Activated CD4-positive, CD25-positive, alpha-beta regulatory T cell treated with anti-CD3 and anti-CD28 coated beads, Interleukin-2, amount 50 U/mL, for 16 hours (primary cell): ENCODE results near the gene THTPA.
"Not testable (repeated sequence)": the region's sequence is repeated elsewhere in the genome, so short reads cannot be mapped to it uniquely, and the experiment has no call there.

ENCODE experiments used
- DNase-seq: peaks from one replicate; pipeline ENCODE4 v3.0.0-alpha.2; 2020; ENCODE audit warnings: low read depth, low spot score

THTPA gene

GRCh38 chr14:23533652-23534435 lies 22.2 kb upstream of the THTPA start:
- no peak for DNase-seq

GRCh38 chr14:23535943-23536342 lies 20.1 kb upstream of the THTPA start:
- no peak for DNase-seq

GRCh38 chr14:23536494-23536893 lies 19.6 kb upstream of the THTPA start:
- no peak for DNase-seq

- DNase-seq, result not testable (repeated sequence)
Measured at GRCh38 chr14:23536906-23537305, 19.2 kb upstream of the THTPA start.

GRCh38 chr14:23537351-23538049 lies 18.6 kb upstream of the THTPA start:
- DNase-seq, result no peak

- no peak for DNase-seq
Measured at GRCh38 chr14:23538050-23538718, 17.9 kb upstream of the THTPA start.

GRCh38 chr14:23538785-23539184 lies 17.3 kb upstream of the THTPA start:
- DNase-seq, result no peak

GRCh38 chr14:23539248-23540140 lies 16.6 kb upstream of the THTPA start:
- DNase-seq, result peak; percentile 6

GRCh38 chr14:23540141-23540469 lies 16.0 kb upstream of the THTPA start:
- DNase-seq, result no peak

GRCh38 chr14:23542261-23542660 lies 13.8 kb upstream of the THTPA start:
- no peak for DNase-seq

- no peak for DNase-seq
Measured at GRCh38 chr14:23543403-23543802, 12.7 kb upstream of the THTPA start.

GRCh38 chr14:23544511-23545447 lies 11.3 kb upstream of the THTPA start:
- DNase-seq, result no peak

GRCh38 chr14:23545740-23546365 lies 10.2 kb upstream of the THTPA start:
- no peak for DNase-seq

- no peak for DNase-seq
Measured at GRCh38 chr14:23546450-23547035, 9.5 kb upstream of the THTPA start.

GRCh38 chr14:23547924-23548323 lies 8.1 kb upstream of the THTPA start:
- no peak for DNase-seq

GRCh38 chr14:23548351-23549318 lies 7.4 kb upstream of the THTPA start:
- DNase-seq, result no peak

GRCh38 chr14:23550131-23550811 lies 5.8 kb upstream of the THTPA start:
- DNase-seq, result no peak

- DNase-seq, result no peak
Measured at GRCh38 chr14:23550812-23551265, 5.2 kb upstream of the THTPA start.
